Omental fat pad (tissue), 4 donors: Measurements from ENCODE around the gene SATB2. TPM values are rescaled to one million over a fixed set of nuclear protein-coding genes. Genes with fewer than 3 reads are reported as not detected.

Experiments used
- ATAC-seq: fragments of 150-250 bp; one replicate; pipeline ENCODE4 v1.9.1; 2016; ENCODE audit warnings: mild to moderate bottlenecking, moderate library complexity; ENCODE audit not compliant: low FRiP score
- DNase-seq: peaks from one replicate; pipeline ENCODE4 v3.0.0-alpha.2; 2019; ENCODE audit warnings: low spot score
- CTCF ChIP-seq, 3 donors: fragments of 450-650 bp; IDR thresholded peaks; one replicate each; pipeline ENCODE4 v1.5.1; 2016 to 2017; ENCODE audit warnings: antibody characterized with exemption in 3 of 3, mild to moderate bottlenecking in 3 of 3, moderate library complexity in 2 of 3
- total RNA-seq, 4 donors: library from RNA; depleted of rRNA; stranded (reverse); fragments of >200 nt; gene quantifications; one replicate each; pipeline ENCODE4 v1.1.0, GENCODE V29; 2016

SATB2 gene
- total RNA-seq, 4 donors from 2014 or later = 1.7 to 4.1 (median 2.7) TPM

- no peak for DNase-seq
- ATAC-seq = no peak
- TF ChIP-seq CTCF (IDR thresholded peaks at IDR 0.05) = no peak
Measured at GRCh38 chr2:199344012-199344411, 113.7 kb downstream of the SATB2 start.

GRCh38 chr2:199342334-199342733, 115.4 kb downstream of the SATB2 start:
- no peak for TF ChIP-seq CTCF (IDR thresholded peaks at IDR 0.05)
- ATAC-seq = no peak

GRCh38 chr2:199341123-199341522, 116.6 kb downstream of the SATB2 start:
- ATAC-seq (no peak), DNase-seq (no peak)
- no peak for TF ChIP-seq CTCF (IDR thresholded peaks at IDR 0.05)

More at GRCh38 chr2:199342334-199342733, 115.4 kb downstream of the SATB2 start:
- DNase-seq = no peak

GRCh38 chr2:199339891-199340605, 117.7 kb downstream of the SATB2 start:
- no peak for TF ChIP-seq CTCF (IDR thresholded peaks at IDR 0.05)
- DNase-seq (no peak), ATAC-seq (no peak)

GRCh38 chr2:199336546-199336945, 121.2 kb downstream of the SATB2 start:
- no peak for TF ChIP-seq CTCF (IDR thresholded peaks at IDR 0.05)
- ATAC-seq = no peak
- no peak for DNase-seq

GRCh38 chr2:199335502-199335901, 122.2 kb downstream of the SATB2 start:
- no peak for DNase-seq
- no peak for TF ChIP-seq CTCF (IDR thresholded peaks at IDR 0.05)

GRCh38 chr2:199329466-199329865, 128.3 kb downstream of the SATB2 start:
- ATAC-seq (no peak), DNase-seq (no peak)
- no peak for TF ChIP-seq CTCF (IDR thresholded peaks at IDR 0.05)

More at GRCh38 chr2:199335502-199335901, 122.2 kb downstream of the SATB2 start:
- ATAC-seq = no peak
